Measurements from ENCODE around the gene PPP3CB. TPM values are rescaled to one million over a fixed set of nuclear protein-coding genes. Genes with fewer than 3 reads are reported as not detected.

Gene PPP3CB
- total RNA-seq, 1 experiment from 2014 or later = 41.3 TPM

- Histone ChIP-seq H3K4me3 (no peak overlapping the region), H3K27ac (no peak overlapping the region)
- DNase-seq = no peak
Observed at GRCh38 chr10:73501651-73502050, 5.8 kb upstream of the PPP3CB start.

GRCh38 chr10:73497623-73498022, 1.8 kb upstream of the PPP3CB start:
- Histone ChIP-seq H3K4me1 (peaks cover 6% of the 10 kb centered on the region), H3K27me3 (no peaks in the 10 kb centered on the region), H3K4me3 (no peak overlapping the region), H3K27ac (no peak overlapping the region), H3K9me3 (replicated peaks) (no peaks in the 10 kb centered on the region), H3K36me3 (peaks cover 6% of the 10 kb centered on the region; the same call in 1 of the 2 replicates)
- DNase-seq = no peak

More at GRCh38 chr10:73501651-73502050, 5.8 kb upstream of the PPP3CB start:
- H3K27me3 ChIP-seq = no peaks in the 10 kb centered on the region
- H3K9me3 ChIP-seq (replicated peaks) = no peaks in the 10 kb centered on the region
- H3K4me1 ChIP-seq = no peaks in the 10 kb centered on the region; the same call in 1 of the 2 replicates
- peaks cover 10% of the 10 kb centered on the region; the same call in 1 of the 2 replicates for H3K36me3 ChIP-seq

DNA sequence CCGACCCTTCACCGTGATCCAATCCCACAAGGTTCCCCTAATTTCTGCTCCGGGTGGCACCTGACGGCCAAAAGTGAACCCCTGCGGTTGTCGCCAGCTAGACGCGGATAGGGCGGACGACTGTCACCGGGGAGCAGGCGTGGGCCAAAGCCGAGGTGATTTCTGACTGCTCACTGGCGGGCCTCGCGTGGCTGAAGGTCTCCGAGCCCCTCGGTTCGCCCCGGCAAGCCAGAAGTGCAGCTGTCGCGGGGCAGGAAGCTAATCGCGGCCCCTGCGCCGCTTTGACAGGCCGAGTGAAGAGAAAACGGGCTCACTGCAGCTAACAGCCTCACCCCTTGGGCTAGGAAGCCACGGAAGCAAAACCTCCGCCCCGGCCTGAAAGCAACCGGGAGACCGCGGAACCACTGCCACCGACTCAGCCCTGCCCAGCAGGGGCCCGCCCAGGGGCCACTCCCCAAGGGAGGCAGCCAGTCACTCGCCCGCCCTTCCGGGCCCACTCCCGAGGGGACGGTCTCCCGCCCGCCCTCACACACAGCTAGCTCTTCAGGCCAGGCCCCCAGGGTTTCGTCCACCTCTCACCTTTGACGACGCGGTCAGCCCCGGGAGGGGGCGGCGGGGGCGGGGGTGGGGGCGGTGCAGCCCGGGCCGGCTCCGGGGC, 469 bp downstream of the PPP3CB start:
- peaks cover 6% of the 10 kb centered on the region for H3K4me1 ChIP-seq
- no peaks in the 10 kb centered on the region for H3K9me3 ChIP-seq (replicated peaks)
- H3K27me3 ChIP-seq = no peaks in the 10 kb centered on the region
- H3K27ac ChIP-seq = peak overlapping the region; percentile 94
- DNase-seq = peak; percentile 83 to 85
- H3K4me3 ChIP-seq = peak overlapping the region; percentile 98
- H3K36me3 ChIP-seq = peaks cover 9% of the 10 kb centered on the region

GRCh38 chr10:73494877-73495225, 973 bp downstream of the PPP3CB start:
- H3K9me3 ChIP-seq (replicated peaks) = no peaks in the 10 kb centered on the region
- H3K4me1 ChIP-seq = peaks cover 6% of the 10 kb centered on the region
- peak overlapping the region; percentile 94 for H3K27ac ChIP-seq
- peaks cover 10% of the 10 kb centered on the region for H3K36me3 ChIP-seq
- H3K4me3 ChIP-seq = peak overlapping the region; percentile 98
- H3K27me3 ChIP-seq = no peaks in the 10 kb centered on the region
- no peak for DNase-seq

- Histone ChIP-seq H3K36me3 (peaks cover 10% of the 10 kb centered on the region), H3K4me1 (peaks cover 6% of the 10 kb centered on the region), H3K27ac (no peak overlapping the region), H3K4me3 (no peak overlapping the region), H3K9me3 (replicated peaks) (no peaks in the 10 kb centered on the region), H3K27me3 (no peaks in the 10 kb centered on the region)
- no peak for DNase-seq
Observed at GRCh38 chr10:73494213-73494612, 1.6 kb downstream of the PPP3CB start.

DNA sequence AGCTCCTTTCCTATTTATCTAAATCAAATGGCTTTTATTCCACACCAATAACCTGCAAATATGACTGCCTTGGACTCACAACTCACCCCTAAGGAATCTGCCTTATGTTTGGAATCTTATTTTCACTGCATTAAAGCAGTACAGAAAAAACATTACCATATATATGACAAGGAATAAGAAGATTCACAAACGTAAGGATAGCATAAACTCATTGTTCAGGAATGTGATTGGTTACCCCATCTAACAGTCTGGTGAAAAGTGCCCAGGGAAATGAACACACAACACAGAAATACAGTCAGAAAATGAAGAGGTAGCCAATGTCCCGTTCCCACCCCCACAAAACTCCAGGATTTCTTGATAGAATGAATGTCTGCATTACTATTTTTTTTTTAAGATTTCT, 2.0 kb downstream of the PPP3CB start:
- H3K4me1 ChIP-seq = peaks cover 6% of the 10 kb centered on the region
- H3K27me3 ChIP-seq = no peaks in the 10 kb centered on the region
- H3K9me3 ChIP-seq (replicated peaks) = no peaks in the 10 kb centered on the region
- no peak overlapping the region for H3K4me3 ChIP-seq
- DNase-seq = no peak
- H3K36me3 ChIP-seq = peaks cover 14% of the 10 kb centered on the region
- no peak overlapping the region for H3K27ac ChIP-seq

GRCh38 chr10:73486601-73487000, 9.2 kb downstream of the PPP3CB start:
- no peaks in the 10 kb centered on the region for H3K9me3 ChIP-seq (replicated peaks)

DNA sequence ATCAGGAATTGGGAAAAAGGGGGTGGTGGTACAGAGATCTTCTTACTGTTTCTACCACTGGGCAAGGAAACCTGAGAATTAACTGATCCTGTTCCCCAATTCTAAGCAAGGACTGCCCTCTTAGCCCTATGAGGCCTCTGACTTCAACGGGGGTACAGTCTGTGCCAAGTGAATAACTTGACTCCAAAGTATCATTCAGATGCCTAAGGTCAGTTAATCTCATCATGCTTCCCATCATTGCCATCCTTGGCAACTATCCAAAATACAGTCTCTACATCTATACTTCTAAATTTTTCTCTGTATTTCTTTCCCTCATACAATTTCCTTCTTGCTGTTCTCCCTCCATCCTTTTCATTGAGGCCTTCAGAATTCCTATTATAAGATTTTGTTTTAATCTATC, 10.5 kb downstream of the PPP3CB start:
- Histone ChIP-seq H3K9me3 (replicated peaks) (no peaks in the 10 kb centered on the region), H3K36me3 (peaks cover 37% of the 10 kb centered on the region), H3K4me3 (no peak overlapping the region), H3K27ac (no peak overlapping the region), H3K4me1 (no peaks in the 10 kb centered on the region; the same call in 1 of the 2 replicates), H3K27me3 (no peaks in the 10 kb centered on the region)
- DNase-seq = peak in 1 of 2 experiments; percentile 19

More at GRCh38 chr10:73486601-73487000, 9.2 kb downstream of the PPP3CB start:
- H3K27ac ChIP-seq = no peak overlapping the region
- H3K36me3 ChIP-seq = peaks cover 41% of the 10 kb centered on the region
- no peaks in the 10 kb centered on the region for H3K4me1 ChIP-seq
- no peaks in the 10 kb centered on the region for H3K27me3 ChIP-seq
- no peak for DNase-seq
- H3K4me3 ChIP-seq = no peak overlapping the region

DNA sequence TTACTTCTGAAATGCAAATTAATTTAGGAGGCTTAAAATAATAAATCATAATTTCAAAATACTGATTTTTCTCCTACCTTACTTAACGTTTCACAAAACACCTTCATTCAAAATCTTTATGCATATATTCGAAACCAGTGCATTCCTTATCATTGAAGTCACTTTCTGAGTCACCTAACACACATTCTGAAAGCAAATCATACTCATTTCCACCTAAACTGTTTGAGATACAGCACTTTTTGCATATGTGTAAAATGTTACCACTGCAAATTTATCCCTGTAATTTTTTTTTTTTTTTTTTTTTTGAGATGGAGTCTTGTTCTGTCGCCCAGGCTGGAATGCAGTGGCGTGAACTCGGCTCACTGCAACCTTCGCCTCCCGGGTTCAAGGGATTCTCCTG, 15.7 kb downstream of the PPP3CB start:
- Histone ChIP-seq H3K27me3 (no peaks in the 10 kb centered on the region), H3K36me3 (peaks cover 53% of the 10 kb centered on the region), H3K9me3 (replicated peaks) (no peaks in the 10 kb centered on the region), H3K4me1 (no peaks in the 10 kb centered on the region; the same call in 1 of the 2 replicates), H3K27ac (no peak overlapping the region), H3K4me3 (no peak overlapping the region)
- DNase-seq = no peak

DNA sequence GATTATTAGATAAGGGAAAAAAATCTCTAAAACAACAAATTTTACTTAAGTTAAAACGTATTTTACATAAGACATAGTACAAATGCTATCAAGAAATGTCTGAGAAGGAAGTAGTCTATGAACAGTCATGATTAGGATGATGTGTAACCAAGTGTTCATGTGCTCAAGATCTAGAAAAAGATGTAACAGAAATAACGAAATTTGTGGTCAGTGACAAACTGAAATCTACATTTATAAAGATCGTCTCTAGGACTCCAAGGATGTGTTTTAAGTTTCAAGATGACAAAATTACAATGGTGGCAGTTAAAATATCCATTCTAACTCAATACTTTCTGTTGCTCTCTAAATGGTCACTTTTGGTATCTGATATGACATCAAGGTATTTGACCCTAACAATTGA, 17.2 kb downstream of the PPP3CB start:
- Histone ChIP-seq H3K9me3 (replicated peaks) (no peaks in the 10 kb centered on the region), H3K27me3 (no peaks in the 10 kb centered on the region), H3K27ac (no peak overlapping the region), H3K36me3 (peaks cover 59% of the 10 kb centered on the region), H3K4me3 (no peak overlapping the region), H3K4me1 (no peaks in the 10 kb centered on the region; the same call in 1 of the 2 replicates)
- DNase-seq = no peak

GRCh38 chr10:73471226-73471625, 24.6 kb downstream of the PPP3CB start:
- Histone ChIP-seq H3K27me3 (no peaks in the 10 kb centered on the region), H3K9me3 (replicated peaks) (no peaks in the 10 kb centered on the region), H3K4me1 (no peaks in the 10 kb centered on the region), H3K4me3 (no peak overlapping the region), H3K27ac (no peak overlapping the region), H3K36me3 (peaks cover 77% of the 10 kb centered on the region)
- DNase-seq = no peak

DNA sequence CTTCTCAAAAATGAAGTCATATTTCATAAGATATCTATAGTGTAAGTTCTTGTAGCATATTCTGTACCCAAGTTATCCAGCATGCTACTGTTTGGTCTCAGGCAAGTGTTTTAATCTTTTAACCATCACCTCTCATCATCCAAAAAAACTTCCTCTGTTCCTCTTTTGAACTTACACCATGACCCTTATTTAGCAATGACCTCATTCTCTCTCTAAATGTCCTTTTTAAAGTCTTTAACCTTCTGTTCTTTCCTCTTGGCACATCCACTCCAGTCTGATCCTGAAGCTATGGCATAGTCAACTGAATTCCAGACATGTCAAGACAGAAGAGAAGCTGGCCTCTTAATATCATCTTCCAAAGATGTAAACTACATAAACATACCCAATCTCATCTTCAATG, 26.2 kb downstream of the PPP3CB start:
- Histone ChIP-seq H3K4me3 (no peak overlapping the region), H3K4me1 (no peaks in the 10 kb centered on the region), H3K36me3 (peaks cover 84% of the 10 kb centered on the region), H3K27me3 (no peaks in the 10 kb centered on the region), H3K9me3 (replicated peaks) (no peaks in the 10 kb centered on the region), H3K27ac (no peak overlapping the region)
- no peak for DNase-seq

- Histone ChIP-seq H3K27me3 (no peaks in the 10 kb centered on the region), H3K4me1 (no peaks in the 10 kb centered on the region), H3K36me3 (peaks cover 84% of the 10 kb centered on the region), H3K9me3 (replicated peaks) (no peaks in the 10 kb centered on the region), H3K4me3 (no peak overlapping the region), H3K27ac (no peak overlapping the region)
- DNase-seq = no peak
Observed at GRCh38 chr10:73467206-73467605, 28.6 kb downstream of the PPP3CB start.

GRCh38 chr10:73465978-73466726, 29.7 kb downstream of the PPP3CB start:
- no peak overlapping the region for H3K27ac ChIP-seq
- DNase-seq = no peak

GRCh38 chr10:73460897-73461296, 34.9 kb downstream of the PPP3CB start:
- H3K27ac ChIP-seq = no peak overlapping the region

More at GRCh38 chr10:73465978-73466726, 29.7 kb downstream of the PPP3CB start:
- Histone ChIP-seq H3K27me3 (no peaks in the 10 kb centered on the region), H3K4me3 (no peak overlapping the region), H3K9me3 (replicated peaks) (no peaks in the 10 kb centered on the region), H3K36me3 (peaks cover 76% of the 10 kb centered on the region), H3K4me1 (no peaks in the 10 kb centered on the region)

More at GRCh38 chr10:73460897-73461296, 34.9 kb downstream of the PPP3CB start:
- H3K36me3 ChIP-seq = peaks cover 47% of the 10 kb centered on the region
- no peak for DNase-seq
- H3K4me3 ChIP-seq = no peak overlapping the region
- H3K27me3 ChIP-seq = no peaks in the 10 kb centered on the region
- no peaks in the 10 kb centered on the region for H3K4me1 ChIP-seq
- H3K9me3 ChIP-seq (replicated peaks) = no peaks in the 10 kb centered on the region
